ENCODE results near the gene URGCP.

URGCP gene

GRCh38 chr7:43869006-43869866, 37.2 kb downstream of the URGCP start, which contains the start of gene MRPS24:
MRPS24 (minus strand) TSS chr7:43869517; CDS start chr7:43869495, 22 bp downstream.
- Histone ChIP-seq H3K79me1 (replicated peaks; ENCODE audit: low read length, poor library complexity, severe bottlenecking) (peaks cover 11% of the 10 kb centered on the region), H3K4me3 (ENCODE audit: insufficient read depth in 1 of 2, low read depth in 1 of 2, low read length in 2 of 2) (peak within 1 kb of the TSS; percentile 94 to 95), H3K9me3 (ENCODE audit: control insufficient read depth, low read length) (no peaks in the 10 kb centered on the region), H4K91ac (ENCODE audit: low read length) (peak within 1 kb of the TSS; percentile 94), H3K27me3 (ENCODE audit: control insufficient read depth in 1 of 2, insufficient read depth in 1 of 2, low read length in 2 of 2) (no peaks in the 10 kb centered on the region), H3K27ac (ENCODE audit: low read length, poor library complexity, severe bottlenecking) (peak within 1 kb of the TSS; percentile 100), H4K8ac (ENCODE audit: low read length) (peak within 1 kb of the TSS; percentile 98), H3K9ac (ENCODE audit: low read length) (peak within 1 kb of the TSS; percentile 99), H2BK12ac (ENCODE audit: low read length in 2 of 2) (peak within 1 kb of the TSS in 1 of 2 experiments; percentile 61), H3K23ac (ENCODE audit: low read length in 2 of 2) (no peak within 1 kb of the TSS), H3K4me1 (ENCODE audit: control insufficient read depth, insufficient read depth, low read depth, low read length) (peaks cover 16% of the 10 kb centered on the region), H2AK5ac (ENCODE audit: low read length, severe bottlenecking) (peak within 1 kb of the TSS; percentile 76), H2AFZ (ENCODE audit: low read depth, low read length) (peak within 1 kb of the TSS; percentile 65), H3K18ac (ENCODE audit: low read depth in 1 of 2, low read length in 2 of 2) (peak within 1 kb of the TSS; percentile 97), H3K14ac (ENCODE audit: low read length in 2 of 2) (peak within 1 kb of the TSS in 1 of 2 experiments; percentile 98), H2BK5ac (ENCODE audit: low read depth, low read length, poor library complexity, severe bottlenecking) (peak within 1 kb of the TSS; percentile 96), H3K36me3 (ENCODE audit: control insufficient read depth in 1 of 2, insufficient read depth in 2 of 2, low read depth in 1 of 2, low read length in 2 of 2) (peaks cover 19 to 33% of the 10 kb centered on the region in 2 experiments), H2BK15ac (ENCODE audit: low read depth, poor library complexity, severe bottlenecking) (peak within 1 kb of the TSS; percentile 73), H2BK120ac (ENCODE audit: low read depth, low read length) (peak within 1 kb of the TSS; percentile 92), H3K4me2 (ENCODE audit: low read length, poor library complexity, severe bottlenecking) (peak within 1 kb of the TSS; percentile 90), H3K4ac (ENCODE audit: low read depth in 1 of 2, low read length in 2 of 2) (peak within 1 kb of the TSS in 1 of 2 experiments; percentile 94)
- peak; percentile 96 for DNase-seq
- WGBS = 1% methylated on average over 60 of the region's 81 CpGs

GRCh38 chr7:43868681-43869005, 37.8 kb downstream of the URGCP start:
- peak overlapping the region; percentile 54 for H2BK15ac ChIP-seq (ENCODE audit: low read depth, poor library complexity, severe bottlenecking)
- peak overlapping the region; percentile 62 for H3K4me2 ChIP-seq (ENCODE audit: low read length, poor library complexity, severe bottlenecking)
- no peak overlapping the region for H3K27ac ChIP-seq (ENCODE audit: low read length, poor library complexity, severe bottlenecking)
- peak overlapping the region; percentile 99 for H3K9ac ChIP-seq (ENCODE audit: low read length)
- H2BK5ac ChIP-seq (ENCODE audit: low read depth, low read length, poor library complexity, severe bottlenecking) = no peak overlapping the region
- H2BK12ac ChIP-seq (ENCODE audit: low read length in 2 of 2) = no peak overlapping the region
- peaks cover 14 to 27% of the 10 kb centered on the region in 2 experiments for H3K36me3 ChIP-seq (ENCODE audit: control insufficient read depth in 1 of 2, insufficient read depth in 2 of 2, low read depth in 1 of 2, low read length in 2 of 2)
- H4K8ac ChIP-seq (ENCODE audit: low read length) = peak overlapping the region; percentile 45
- peak overlapping the region; percentile 33 for H2AFZ ChIP-seq (ENCODE audit: low read depth, low read length)
- H3K4ac ChIP-seq (ENCODE audit: low read depth in 1 of 2, low read length in 2 of 2) = no peak overlapping the region
- no peak for DNase-seq
- no peak overlapping the region for H3K14ac ChIP-seq (ENCODE audit: low read length in 2 of 2)
- peak overlapping the region in 1 of 2 experiments; percentile 44 for H3K18ac ChIP-seq (ENCODE audit: low read depth in 1 of 2, low read length in 2 of 2)
- H3K9me3 ChIP-seq (ENCODE audit: control insufficient read depth, low read length) = no peaks in the 10 kb centered on the region
- H3K4me3 ChIP-seq (ENCODE audit: insufficient read depth in 1 of 2, low read depth in 1 of 2, low read length in 2 of 2) = peak overlapping the region; percentile 94 to 95
- WGBS = 0% methylated on average over 6 of the region's 6 CpGs
- H3K79me1 ChIP-seq (replicated peaks; ENCODE audit: low read length, poor library complexity, severe bottlenecking) = peaks cover 8% of the 10 kb centered on the region
- H4K91ac ChIP-seq (ENCODE audit: low read length) = no peak overlapping the region
- no peak overlapping the region for H3K23ac ChIP-seq (ENCODE audit: low read length in 2 of 2)
- no peak overlapping the region for H2BK120ac ChIP-seq (ENCODE audit: low read depth, low read length)
- peaks cover 16% of the 10 kb centered on the region for H3K4me1 ChIP-seq (ENCODE audit: control insufficient read depth, insufficient read depth, low read depth, low read length)
- no peaks in the 10 kb centered on the region for H3K27me3 ChIP-seq (ENCODE audit: control insufficient read depth in 1 of 2, insufficient read depth in 1 of 2, low read length in 2 of 2)
- H2AK5ac ChIP-seq (ENCODE audit: low read length, severe bottlenecking) = no peak overlapping the region

GRCh38 chr7:43868181-43868580, 38.2 kb downstream of the URGCP start:
- H3K4me1 ChIP-seq (ENCODE audit: control insufficient read depth, insufficient read depth, low read depth, low read length) = peaks cover 14% of the 10 kb centered on the region
- no peak overlapping the region for H2BK5ac ChIP-seq (ENCODE audit: low read depth, low read length, poor library complexity, severe bottlenecking)
- peaks cover 5% of the 10 kb centered on the region for H3K79me1 ChIP-seq (replicated peaks; ENCODE audit: low read length, poor library complexity, severe bottlenecking)
- no peak overlapping the region for H3K27ac ChIP-seq (ENCODE audit: low read length, poor library complexity, severe bottlenecking)
- H3K23ac ChIP-seq (ENCODE audit: low read length in 2 of 2) = no peak overlapping the region
- H3K36me3 ChIP-seq (ENCODE audit: control insufficient read depth in 1 of 2, insufficient read depth in 2 of 2, low read depth in 1 of 2, low read length in 2 of 2) = peaks cover 14 to 27% of the 10 kb centered on the region in 2 experiments
- H3K4ac ChIP-seq (ENCODE audit: low read depth in 1 of 2, low read length in 2 of 2) = no peak overlapping the region
- H2BK15ac ChIP-seq (ENCODE audit: low read depth, poor library complexity, severe bottlenecking) = no peak overlapping the region
- peak overlapping the region; percentile 62 for H3K4me2 ChIP-seq (ENCODE audit: low read length, poor library complexity, severe bottlenecking)
- H3K9ac ChIP-seq (ENCODE audit: low read length) = peak overlapping the region; percentile 99
- no peak overlapping the region for H2AK5ac ChIP-seq (ENCODE audit: low read length, severe bottlenecking)
- H3K9me3 ChIP-seq (ENCODE audit: control insufficient read depth, low read length) = no peaks in the 10 kb centered on the region
- no peak overlapping the region for H2BK120ac ChIP-seq (ENCODE audit: low read depth, low read length)
- H4K8ac ChIP-seq (ENCODE audit: low read length) = no peak overlapping the region
- no peak overlapping the region for H3K18ac ChIP-seq (ENCODE audit: low read depth in 1 of 2, low read length in 2 of 2)
- H3K14ac ChIP-seq (ENCODE audit: low read length in 2 of 2) = no peak overlapping the region
- no peak overlapping the region for H2BK12ac ChIP-seq (ENCODE audit: low read length in 2 of 2)
- peak overlapping the region in 1 of 2 experiments; percentile 94 for H3K4me3 ChIP-seq (ENCODE audit: insufficient read depth in 1 of 2, low read depth in 1 of 2, low read length in 2 of 2)
- H3K27me3 ChIP-seq (ENCODE audit: control insufficient read depth in 1 of 2, insufficient read depth in 1 of 2, low read length in 2 of 2) = no peaks in the 10 kb centered on the region
- H4K91ac ChIP-seq (ENCODE audit: low read length) = no peak overlapping the region
- WGBS = 87% methylated on average over 7 of the region's 7 CpGs
- no peak for DNase-seq
- no peak overlapping the region for H2AFZ ChIP-seq (ENCODE audit: low read depth, low read length)

GRCh38 chr7:43865277-43865676, 41.1 kb downstream of the URGCP start:
- H3K27me3 ChIP-seq (ENCODE audit: control insufficient read depth in 1 of 2, insufficient read depth in 1 of 2, low read length in 2 of 2) = no peaks in the 10 kb centered on the region
- H3K9me3 ChIP-seq (ENCODE audit: control insufficient read depth, low read length) = no peaks in the 10 kb centered on the region
- no peak overlapping the region for H2BK12ac ChIP-seq (ENCODE audit: low read length in 2 of 2)
- H2BK15ac ChIP-seq (ENCODE audit: low read depth, poor library complexity, severe bottlenecking) = no peak overlapping the region
- no peak overlapping the region for H3K4ac ChIP-seq (ENCODE audit: low read depth in 1 of 2, low read length in 2 of 2)
- H2AFZ ChIP-seq (ENCODE audit: low read depth, low read length) = no peak overlapping the region
- no peak for DNase-seq
- WGBS = 96% methylated on average over 3 of the region's 3 CpGs
- no peak overlapping the region for H2AK5ac ChIP-seq (ENCODE audit: low read length, severe bottlenecking)
- H3K4me3 ChIP-seq (ENCODE audit: insufficient read depth in 1 of 2, low read depth in 1 of 2, low read length in 2 of 2) = no peak overlapping the region
- no peak overlapping the region for H4K8ac ChIP-seq (ENCODE audit: low read length)
- no peak overlapping the region for H3K14ac ChIP-seq (ENCODE audit: low read length in 2 of 2)
- peaks cover 14 to 27% of the 10 kb centered on the region in 2 experiments for H3K36me3 ChIP-seq (ENCODE audit: control insufficient read depth in 1 of 2, insufficient read depth in 2 of 2, low read depth in 1 of 2, low read length in 2 of 2)
- no peak overlapping the region for H3K27ac ChIP-seq (ENCODE audit: low read length, poor library complexity, severe bottlenecking)
- no peak overlapping the region for H3K9ac ChIP-seq (ENCODE audit: low read length)
- H3K4me1 ChIP-seq (ENCODE audit: control insufficient read depth, insufficient read depth, low read depth, low read length) = peaks cover 1% of the 10 kb centered on the region
- H2BK120ac ChIP-seq (ENCODE audit: low read depth, low read length) = no peak overlapping the region
- H3K79me1 ChIP-seq (replicated peaks; ENCODE audit: low read length, poor library complexity, severe bottlenecking) = peaks cover 3% of the 10 kb centered on the region
- H3K18ac ChIP-seq (ENCODE audit: low read depth in 1 of 2, low read length in 2 of 2) = no peak overlapping the region
- H3K4me2 ChIP-seq (ENCODE audit: low read length, poor library complexity, severe bottlenecking) = no peak overlapping the region
- no peak overlapping the region for H4K91ac ChIP-seq (ENCODE audit: low read length)
- no peak overlapping the region for H3K23ac ChIP-seq (ENCODE audit: low read length in 2 of 2)
- H2BK5ac ChIP-seq (ENCODE audit: low read depth, low read length, poor library complexity, severe bottlenecking) = no peak overlapping the region

All from mesenchymal stem cell (in vitro differentiated cells and primary cell).